ENCODE measurements around the gene GNAI3.

DNA sequence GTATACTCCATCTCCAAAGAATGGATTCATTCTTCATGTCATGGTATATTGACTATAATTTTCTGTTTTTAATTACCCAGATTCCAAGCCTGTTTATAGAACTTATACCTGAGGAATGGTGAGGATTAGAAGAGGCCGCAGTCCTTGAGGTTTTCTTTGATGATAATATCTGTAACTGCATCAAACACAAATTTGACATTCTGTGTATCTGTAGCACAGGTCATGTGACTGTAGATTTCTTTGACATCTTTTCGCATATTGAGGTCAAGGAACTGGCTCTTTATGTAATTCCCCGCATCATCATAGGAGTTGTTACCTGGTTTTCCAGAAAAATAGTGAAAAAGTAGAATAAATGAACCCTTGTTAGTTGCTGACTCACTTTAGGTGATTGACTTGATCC is 54.8 kb downstream of the GNAI3 start:
- TF ChIP-seq, protein P1, sequence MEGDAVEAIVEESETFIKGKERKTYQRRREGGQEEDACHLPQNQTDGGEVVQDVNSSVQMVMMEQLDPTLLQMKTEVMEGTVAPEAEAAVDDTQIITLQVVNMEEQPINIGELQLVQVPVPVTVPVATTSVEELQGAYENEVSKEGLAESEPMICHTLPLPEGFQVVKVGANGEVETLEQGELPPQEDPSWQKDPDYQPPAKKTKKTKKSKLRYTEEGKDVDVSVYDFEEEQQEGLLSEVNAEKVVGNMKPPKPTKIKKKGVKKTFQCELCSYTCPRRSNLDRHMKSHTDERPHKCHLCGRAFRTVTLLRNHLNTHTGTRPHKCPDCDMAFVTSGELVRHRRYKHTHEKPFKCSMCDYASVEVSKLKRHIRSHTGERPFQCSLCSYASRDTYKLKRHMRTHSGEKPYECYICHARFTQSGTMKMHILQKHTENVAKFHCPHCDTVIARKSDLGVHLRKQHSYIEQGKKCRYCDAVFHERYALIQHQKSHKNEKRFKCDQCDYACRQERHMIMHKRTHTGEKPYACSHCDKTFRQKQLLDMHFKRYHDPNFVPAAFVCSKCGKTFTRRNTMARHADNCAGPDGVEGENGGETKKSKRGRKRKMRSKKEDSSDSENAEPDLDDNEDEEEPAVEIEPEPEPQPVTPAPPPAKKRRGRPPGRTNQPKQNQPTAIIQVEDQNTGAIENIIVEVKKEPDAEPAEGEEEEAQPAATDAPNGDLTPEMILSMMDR (optimal IDR thresholded peaks at IDR 0.05 in 1 of 3, IDR thresholded peaks at IDR 0.05 in 1 of 3, conservative IDR thresholded peaks at IDR 0.05 in 1 of 3; ENCODE audit: extremely low read depth in 1 of 3, insufficient read depth in 2 of 3, low read length in 3 of 3): no peak
- TF ChIP-seq EZH2 (IDR thresholded peaks at IDR 0.05; ENCODE audit: low read length): no peak
